Mesenchymal stem cell (in vitro differentiated cells and primary cell): Measurements from ENCODE around the gene CKAP2L.

Source experiments
- DNase-seq: peaks from one replicate; pipeline ENCODE4 v3.0.0-alpha.2; 2013
- H2AFZ ChIP-seq: one replicate; pipeline ENCODE4 v1.6.1; 2013; ENCODE audit warnings: low read depth, mild to moderate bottlenecking, control low read depth, inconsistent platforms, low read length, moderate library complexity
- H2AK5ac ChIP-seq: 2 replicates; pipeline ENCODE4 v1.6.1; 2013; ENCODE audit warnings: low read length, moderate library complexity, mild to moderate bottlenecking, inconsistent platforms; ENCODE audit not compliant: severe bottlenecking
- H2BK120ac ChIP-seq: one replicate; pipeline ENCODE4 v1.6.1; 2013; ENCODE audit warnings: low read depth, mild to moderate bottlenecking, inconsistent platforms, low read length, moderate library complexity
- H2BK12ac ChIP-seq, 2 experiments: one replicate each; pipeline ENCODE4 v1.6.1; 2013; ENCODE audit warnings: inconsistent platforms in 2 of 2, low read length in 2 of 2, mild to moderate bottlenecking in 2 of 2, moderate library complexity in 2 of 2, control low read depth in 1 of 2
- H2BK15ac ChIP-seq: one replicate; pipeline ENCODE4 v1.6.1; 2013; ENCODE audit warnings: mild to moderate bottlenecking, low read depth, inconsistent platforms; ENCODE audit not compliant: poor library complexity, severe bottlenecking
- H2BK5ac ChIP-seq: 2 replicates; pipeline ENCODE4 v1.6.1; 2013; ENCODE audit warnings: low read depth, mild to moderate bottlenecking, low read length, control low read depth, inconsistent platforms; ENCODE audit not compliant: poor library complexity, severe bottlenecking
- H3K14ac ChIP-seq, 2 experiments: one replicate each; pipeline ENCODE4 v1.6.1; 2013; ENCODE audit warnings: inconsistent platforms in 2 of 2, low read length in 2 of 2, control low read depth in 1 of 2, mild to moderate bottlenecking in 1 of 2, moderate library complexity in 1 of 2
- H3K18ac ChIP-seq, 2 experiments: one replicate each; pipeline ENCODE4 v1.6.1; 2013; ENCODE audit warnings: inconsistent platforms in 2 of 2, low read length in 2 of 2, control low read depth in 1 of 2, low read depth in 1 of 2, mild to moderate bottlenecking in 1 of 2
- H3K23ac ChIP-seq, 2 experiments: one replicate each; pipeline ENCODE4 v1.6.1; 2013; ENCODE audit warnings: inconsistent platforms in 2 of 2, low read length in 2 of 2, mild to moderate bottlenecking in 2 of 2, moderate library complexity in 2 of 2, control low read depth in 1 of 2
- H3K27ac ChIP-seq: 2 replicates; pipeline ENCODE4 v1.5.1; 2013; ENCODE audit warnings: mild to moderate bottlenecking, moderate library complexity, low read length, control low read depth, inconsistent platforms; ENCODE audit not compliant: poor library complexity, severe bottlenecking
- H3K27me3 ChIP-seq, 2 experiments: 2 replicates each; pipeline versions ENCODE4 v1.6.1 to v1.7.0; 2013; ENCODE audit warnings: low read length in 2 of 2, mild to moderate bottlenecking in 2 of 2, moderate library complexity in 2 of 2, control low read depth in 1 of 2, inconsistent platforms in 1 of 2; ENCODE audit not compliant: control insufficient read depth in 1 of 2, insufficient read depth in 1 of 2
- H3K36me3 ChIP-seq, 2 experiments: 2 replicates each; pipeline versions ENCODE4 v1.6.1 to v1.7.0; 2013; ENCODE audit warnings: low read length in 2 of 2, control low read depth in 1 of 2, inconsistent platforms in 1 of 2, low read depth in 1 of 2, mild to moderate bottlenecking in 1 of 2; ENCODE audit not compliant: insufficient read depth in 2 of 2, control insufficient read depth in 1 of 2
- H3K4ac ChIP-seq, 2 experiments: one replicate each; pipeline ENCODE4 v1.6.1; 2013; ENCODE audit warnings: inconsistent platforms in 2 of 2, low read length in 2 of 2, mild to moderate bottlenecking in 2 of 2, moderate library complexity in 2 of 2, control low read depth in 1 of 2, low read depth in 1 of 2
- H3K4me1 ChIP-seq: 2 replicates; pipeline ENCODE4 v1.6.1; 2013; ENCODE audit warnings: low read depth, low read length, control low read depth; ENCODE audit not compliant: control insufficient read depth, insufficient read depth
- H3K4me2 ChIP-seq: 2 replicates; pipeline ENCODE4 v1.6.1; 2013; ENCODE audit warnings: low read length, mild to moderate bottlenecking, inconsistent platforms; ENCODE audit not compliant: poor library complexity, severe bottlenecking
- H3K4me3 ChIP-seq, 2 experiments: 2 replicates each; pipeline versions ENCODE4 v1.5.1 to v1.7.0; 2013; ENCODE audit warnings: low read length in 2 of 2, mild to moderate bottlenecking in 2 of 2, control low read depth in 1 of 2, low read depth in 1 of 2; ENCODE audit not compliant: insufficient read depth in 1 of 2
- H3K79me1 ChIP-seq: replicated peaks from 2 replicates; pipeline ENCODE4 v1.6.1; 2013; ENCODE audit warnings: mild to moderate bottlenecking, control low read depth, low read length, inconsistent platforms; ENCODE audit not compliant: poor library complexity, severe bottlenecking
- H3K9ac ChIP-seq: 2 replicates; pipeline ENCODE4 v1.7.0; 2013; ENCODE audit warnings: mild to moderate bottlenecking, low read length, moderate library complexity
- H3K9me3 ChIP-seq: 2 replicates; pipeline ENCODE4 v1.7.0; 2013; ENCODE audit warnings: mild to moderate bottlenecking, low read length; ENCODE audit not compliant: control insufficient read depth
- H4K8ac ChIP-seq: one replicate; pipeline ENCODE4 v1.6.1; 2013; ENCODE audit warnings: inconsistent platforms, mild to moderate bottlenecking, low read length, moderate library complexity
- H4K91ac ChIP-seq: one replicate; pipeline ENCODE4 v1.6.1; 2013; ENCODE audit warnings: mild to moderate bottlenecking, low read length, inconsistent platforms
- WGBS: methylation state at CpG from one replicate; pipeline ENCODE4 v1.1.7; 2013; ENCODE audit warnings: mixed read lengths; 5-methylcytosine and 5-hydroxymethylcytosine counted together

CKAP2L gene

GRCh38 chr2:112794131-112794733 is 29.8 kb upstream of the CKAP2L start:
- Histone ChIP-seq H3K14ac (no peak overlapping the region), H3K23ac (no peak overlapping the region), H3K4me3 (no peak overlapping the region), H3K36me3 (no peaks in the 10 kb centered on the region), H3K9me3 (peaks cover 3% of the 10 kb centered on the region), H2BK12ac (no peak overlapping the region), H2BK15ac (no peak overlapping the region), H2AK5ac (no peak overlapping the region), H4K91ac (no peak overlapping the region), H2AFZ (no peak overlapping the region), H3K4ac (no peak overlapping the region), H3K4me1 (no peaks in the 10 kb centered on the region), H4K8ac (no peak overlapping the region), H3K9ac (peak overlapping the region; percentile 69), H2BK120ac (no peak overlapping the region), H3K27me3 (no peaks in the 10 kb centered on the region), H3K18ac (no peak overlapping the region), H3K27ac (no peak overlapping the region), H2BK5ac (no peak overlapping the region), H3K79me1 (no peaks in the 10 kb centered on the region), H3K4me2 (no peak overlapping the region)
- DNase-seq, result peak; percentile 89
- 65% methylated on average over 3 of the region's 5 CpGs for WGBS

- Histone ChIP-seq H4K91ac (peak overlapping the region; percentile 43), H3K36me3 (no peaks in the 10 kb centered on the region), H3K18ac (peak overlapping the region in 1 of 2 experiments; percentile 69), H3K4me1 (no peaks in the 10 kb centered on the region), H2BK15ac (no peak overlapping the region), H2BK5ac (no peak overlapping the region), H3K9me3 (peaks cover 3% of the 10 kb centered on the region), H2AK5ac (no peak overlapping the region), H2BK12ac (peak overlapping the region in 1 of 2 experiments; percentile 14), H3K23ac (no peak overlapping the region), H3K9ac (peak overlapping the region; percentile 69), H2AFZ (no peak overlapping the region), H2BK120ac (peak overlapping the region; percentile 6), H3K27ac (no peak overlapping the region), H3K4me3 (no peak overlapping the region), H3K4ac (no peak overlapping the region), H4K8ac (peak overlapping the region; percentile 45), H3K14ac (no peak overlapping the region), H3K4me2 (no peak overlapping the region), H3K79me1 (no peaks in the 10 kb centered on the region), H3K27me3 (no peaks in the 10 kb centered on the region)
- 56% methylated on average over 1 of the region's 3 CpGs for WGBS
- DNase-seq, result peak; percentile 22
Measured at GRCh38 chr2:112793449-112793978, 29.1 kb upstream of the CKAP2L start.

GRCh38 chr2:112792419-112792818 is 28.0 kb upstream of the CKAP2L start:
- Histone ChIP-seq H4K8ac (no peak overlapping the region), H3K14ac (no peak overlapping the region), H3K9me3 (peaks cover 3% of the 10 kb centered on the region), H3K9ac (no peak overlapping the region), H4K91ac (no peak overlapping the region), H2BK15ac (no peak overlapping the region), H3K79me1 (no peaks in the 10 kb centered on the region), H3K4me3 (no peak overlapping the region), H3K36me3 (no peaks in the 10 kb centered on the region), H2BK12ac (no peak overlapping the region), H3K27me3 (no peaks in the 10 kb centered on the region), H3K27ac (no peak overlapping the region), H3K4me1 (no peaks in the 10 kb centered on the region), H2AFZ (no peak overlapping the region), H2BK5ac (no peak overlapping the region), H3K4me2 (no peak overlapping the region), H3K23ac (no peak overlapping the region), H3K18ac (no peak overlapping the region), H2BK120ac (no peak overlapping the region), H3K4ac (no peak overlapping the region), H2AK5ac (no peak overlapping the region)
- 81% methylated on average over 3 of the region's 5 CpGs for WGBS
- no peak for DNase-seq

- Histone ChIP-seq H3K9me3 (no peaks in the 10 kb centered on the region), H3K18ac (no peak overlapping the region), H4K91ac (no peak overlapping the region), H3K4ac (no peak overlapping the region), H2BK120ac (no peak overlapping the region), H3K36me3 (no peaks in the 10 kb centered on the region), H2BK12ac (no peak overlapping the region), H2AFZ (no peak overlapping the region), H2BK5ac (no peak overlapping the region), H2BK15ac (no peak overlapping the region), H3K14ac (peak overlapping the region in 1 of 2 experiments; percentile 33), H3K79me1 (no peaks in the 10 kb centered on the region), H4K8ac (no peak overlapping the region), H3K4me3 (no peak overlapping the region), H3K4me2 (no peak overlapping the region), H3K23ac (no peak overlapping the region), H3K27me3 (no peaks in the 10 kb centered on the region), H3K4me1 (no peaks in the 10 kb centered on the region), H3K9ac (no peak overlapping the region), H2AK5ac (no peak overlapping the region), H3K27ac (no peak overlapping the region)
- 94% methylated on average over 3 of the region's 3 CpGs for WGBS
- no peak for DNase-seq
Measured at GRCh38 chr2:112791693-112792230, 27.4 kb upstream of the CKAP2L start.
